HEK293T (cell line): ENCODE measurements around the gene SIK3.

Source experiments
- ARNT ChIP-seq: fragments of 450-650 bp; IDR thresholded peaks from 2 replicates; pipeline ENCODE4 v1.6.1; 2017; ENCODE audit warnings: mild to moderate bottlenecking
- BHLHE40 ChIP-seq: fragments of 450-650 bp; IDR thresholded peaks from 2 replicates; pipeline ENCODE4 v1.6.1; 2016; ENCODE audit warnings: mild to moderate bottlenecking, moderate library complexity, borderline replicate concordance
- ELF4 ChIP-seq: fragments of 450-650 bp; IDR thresholded peaks from 2 replicates; pipeline ENCODE4 v1.6.1; 2017; ENCODE audit warnings: antibody characterized with exemption
- FOXA1 ChIP-seq: fragments of 450-650 bp; IDR thresholded peaks from 2 replicates; pipeline ENCODE4 v1.6.1; 2016; ENCODE audit warnings: mild to moderate bottlenecking
- FOXM1 ChIP-seq: fragments of 450-650 bp; IDR thresholded peaks from 2 replicates; pipeline ENCODE4 v1.6.1; 2017; ENCODE audit warnings: mild to moderate bottlenecking, borderline replicate concordance
- HDGF ChIP-seq: fragments of 450-650 bp; IDR thresholded peaks from 2 replicates; pipeline ENCODE4 v1.6.1; 2017; ENCODE audit warnings: antibody characterized with exemption, borderline replicate concordance
- L3MBTL2 ChIP-seq: fragments of 450-650 bp; conservative IDR thresholded peaks from 2 replicates; pipeline ENCODE4 v1.6.1; 2016; ENCODE audit warnings: mild to moderate bottlenecking
- LEF1 ChIP-seq: fragments of 450-650 bp; IDR thresholded peaks from 2 replicates; pipeline ENCODE4 v1.6.1; 2017; ENCODE audit warnings: mild to moderate bottlenecking, borderline replicate concordance
- NFRKB ChIP-seq: fragments of 450-650 bp; IDR thresholded peaks from 2 replicates; pipeline ENCODE4 v1.6.1; 2016; ENCODE audit warnings: mild to moderate bottlenecking, moderate library complexity
- SP1 ChIP-seq: fragments of 450-650 bp; IDR thresholded peaks from 2 replicates; pipeline ENCODE4 v1.6.1; 2017
- SUZ12 ChIP-seq: fragments of 450-650 bp; IDR thresholded peaks from 2 replicates; pipeline ENCODE4 v1.6.1; 2016; ENCODE audit warnings: mild to moderate bottlenecking
- TARDBP ChIP-seq: fragments of 450-650 bp; IDR thresholded peaks from 2 replicates; pipeline ENCODE4 v1.6.1; 2016

DNA sequence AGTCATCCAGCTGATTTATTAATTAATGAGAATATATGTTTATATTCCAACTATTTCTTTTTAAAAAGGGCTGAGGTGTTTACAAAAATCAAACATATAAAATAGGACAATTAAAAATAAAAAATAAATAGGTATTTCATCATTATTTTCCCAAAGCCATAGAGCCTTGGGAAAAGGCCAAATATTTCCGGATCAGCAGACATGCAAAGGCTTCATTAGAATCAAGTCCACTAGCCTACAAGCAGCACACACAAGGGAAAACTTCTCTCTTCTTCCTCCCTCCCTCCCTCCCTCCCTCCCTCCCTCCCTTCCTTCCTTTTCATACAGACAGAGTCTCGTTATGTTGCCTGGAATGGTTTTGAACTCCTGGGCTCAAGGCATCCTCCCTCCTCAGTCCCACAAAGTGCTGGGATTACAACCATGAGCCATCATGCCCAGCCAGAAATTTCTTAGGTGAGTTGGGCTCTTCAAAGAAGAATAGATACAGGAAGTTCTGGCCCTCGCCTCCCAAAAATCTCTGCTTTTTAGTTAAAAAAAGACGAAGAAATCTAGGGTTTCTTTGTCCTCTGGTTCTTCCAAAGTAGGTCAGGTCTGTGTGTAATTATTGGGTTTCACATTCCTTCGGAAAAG is 121.2 kb downstream of the SIK3 start:
- no peak for TF ChIP-seq ELF4
- no peak for TF ChIP-seq SP1
- no peak for TF ChIP-seq LEF1
- no peak for TF ChIP-seq FOXA1
- no peak for TF ChIP-seq NFRKB
- TF ChIP-seq ARNT: no peak
- no peak for TF ChIP-seq FOXM1
- no peak for TF ChIP-seq HDGF
- no peak for TF ChIP-seq L3MBTL2
- no peak for TF ChIP-seq BHLHE40
- no peak for TF ChIP-seq SUZ12
- no peak for TF ChIP-seq TARDBP
